WTC11 (cell line): ENCODE measurements around the gene RTEL1. TPM values are rescaled to one million over a fixed set of nuclear protein-coding genes. Genes with fewer than 3 reads are reported as not detected.
A peak's percentile ranks its signal among the peaks of the same experiment; 100 is the strongest.

Experiments used
- ARID4B ChIP-seq: sonication (generic); formaldehyde crosslinking; IDR thresholded peaks from 2 replicates; pipeline ENCODE4 v1.8.0; 2023; ENCODE audit warnings: missing genetic modification reagents, mild to moderate bottlenecking, borderline replicate concordance
- CREB1 ChIP-seq: sonication (generic); formaldehyde crosslinking; IDR thresholded peaks from 2 replicates; pipeline ENCODE4 v1.8.0; 2023; ENCODE audit warnings: mild to moderate bottlenecking, missing genetic modification reagents
- E2F4 ChIP-seq: sonication (generic); formaldehyde crosslinking; IDR thresholded peaks from 2 replicates; pipeline ENCODE4 v1.8.1; 2022; ENCODE audit warnings: low read depth, mild to moderate bottlenecking, moderate library complexity, missing genetic modification reagents, borderline replicate concordance
- E2F5 ChIP-seq: sonication (generic); formaldehyde crosslinking; IDR thresholded peaks from 2 replicates; pipeline ENCODE4 v1.8.1; 2022; ENCODE audit warnings: mild to moderate bottlenecking, moderate library complexity, missing genetic modification reagents
- FOXK1 ChIP-seq: sonication (generic); formaldehyde crosslinking; IDR thresholded peaks from 2 replicates; pipeline ENCODE4 v1.8.0; 2022; ENCODE audit warnings: mild to moderate bottlenecking, moderate library complexity, missing genetic modification reagents
- GRHL2 ChIP-seq: fragments of 250-450 bp; sonication (Bioruptor Pico); IDR thresholded peaks from 2 replicates; pipeline ENCODE4 v1.8.0; 2022; ENCODE audit warnings: mild to moderate bottlenecking, moderate library complexity; ENCODE audit not compliant: insufficient replicate concordance, severe bottlenecking
- IRF1 ChIP-seq: sonication (generic); formaldehyde crosslinking; IDR thresholded peaks from 2 replicates; pipeline ENCODE4 v1.8.0; 2023; ENCODE audit warnings: missing genetic modification reagents
- NFE2L1 ChIP-seq: sonication (generic); formaldehyde crosslinking; IDR thresholded peaks from 2 replicates; pipeline ENCODE4 v1.8.1; 2023; ENCODE audit warnings: missing genetic modification reagents
- SP1 ChIP-seq: sonication (generic); formaldehyde crosslinking; conservative IDR thresholded peaks from 2 replicates; pipeline ENCODE4 v1.8.1; 2022; ENCODE audit warnings: missing genetic modification reagents
- ZNF425 ChIP-seq: fragments of 250-450 bp; sonication (Bioruptor Pico); conservative IDR thresholded peaks from 2 replicates; pipeline ENCODE4 v1.9.0; 2021; ENCODE audit warnings: mild to moderate bottlenecking
- total RNA-seq: library from RNA; stranded (reverse); gene quantifications from 3 replicates; pipeline ENCODE4 v1.2.3, GENCODE V29; 2021
- TF ChIP-seq, protein P1 (sequence below): sonication (generic); formaldehyde crosslinking; IDR thresholded peaks from 2 replicates; pipeline ENCODE4 v1.8.0; 2023; ENCODE audit warnings: mild to moderate bottlenecking, missing genetic modification reagents
- TF ChIP-seq, protein P2 (sequence below): sonication (generic); formaldehyde crosslinking; IDR thresholded peaks from 2 replicates; pipeline ENCODE4 v1.8.0; 2022; ENCODE audit warnings: mild to moderate bottlenecking, missing genetic modification reagents

The RTEL1 gene
- total RNA-seq, 1 experiment from 2014 or later, result 44.9 TPM

DNA sequence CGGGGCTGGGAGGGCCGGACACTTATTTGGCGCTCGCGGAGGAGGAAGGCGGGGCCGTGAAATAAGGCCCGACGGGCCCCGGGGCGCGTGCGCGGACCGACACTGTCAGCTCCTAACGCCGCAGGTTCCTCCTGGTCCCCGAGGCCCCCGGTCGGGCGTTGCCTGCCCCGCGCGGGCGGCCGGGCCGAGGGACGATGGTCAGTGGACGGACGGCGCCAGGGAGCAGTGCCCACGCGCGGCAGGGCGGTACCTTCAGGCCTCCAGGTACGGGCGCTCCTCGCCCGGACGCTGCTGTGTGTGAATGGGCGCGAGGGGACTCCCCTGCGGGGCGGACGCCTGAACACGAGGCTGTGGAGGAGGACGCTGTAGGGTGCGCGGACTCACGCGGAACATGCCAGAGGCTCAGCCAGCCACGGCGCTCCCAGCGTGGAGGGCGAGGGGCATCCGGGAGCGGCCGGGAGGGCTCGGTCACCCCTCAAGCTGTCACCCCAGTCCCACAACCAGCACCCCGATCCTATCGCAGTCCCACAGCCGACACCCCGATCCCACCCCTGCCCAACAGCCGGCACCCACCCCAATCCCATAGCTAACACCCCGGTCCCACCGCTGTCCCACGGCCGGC is 30.9 kb upstream of the RTEL1 start (continued):
- TF ChIP-seq, protein P1, sequence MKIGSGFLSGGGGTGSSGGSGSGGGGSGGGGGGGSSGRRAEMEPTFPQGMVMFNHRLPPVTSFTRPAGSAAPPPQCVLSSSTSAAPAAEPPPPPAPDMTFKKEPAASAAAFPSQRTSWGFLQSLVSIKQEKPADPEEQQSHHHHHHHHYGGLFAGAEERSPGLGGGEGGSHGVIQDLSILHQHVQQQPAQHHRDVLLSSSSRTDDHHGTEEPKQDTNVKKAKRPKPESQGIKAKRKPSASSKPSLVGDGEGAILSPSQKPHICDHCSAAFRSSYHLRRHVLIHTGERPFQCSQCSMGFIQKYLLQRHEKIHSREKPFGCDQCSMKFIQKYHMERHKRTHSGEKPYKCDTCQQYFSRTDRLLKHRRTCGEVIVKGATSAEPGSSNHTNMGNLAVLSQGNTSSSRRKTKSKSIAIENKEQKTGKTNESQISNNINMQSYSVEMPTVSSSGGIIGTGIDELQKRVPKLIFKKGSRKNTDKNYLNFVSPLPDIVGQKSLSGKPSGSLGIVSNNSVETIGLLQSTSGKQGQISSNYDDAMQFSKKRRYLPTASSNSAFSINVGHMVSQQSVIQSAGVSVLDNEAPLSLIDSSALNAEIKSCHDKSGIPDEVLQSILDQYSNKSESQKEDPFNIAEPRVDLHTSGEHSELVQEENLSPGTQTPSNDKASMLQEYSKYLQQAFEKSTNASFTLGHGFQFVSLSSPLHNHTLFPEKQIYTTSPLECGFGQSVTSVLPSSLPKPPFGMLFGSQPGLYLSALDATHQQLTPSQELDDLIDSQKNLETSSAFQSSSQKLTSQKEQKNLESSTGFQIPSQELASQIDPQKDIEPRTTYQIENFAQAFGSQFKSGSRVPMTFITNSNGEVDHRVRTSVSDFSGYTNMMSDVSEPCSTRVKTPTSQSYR (CRISPR knock-in tag), result 0 out of 2 replicates have a peak, but pooled peaks have one; percentile 55
- TF ChIP-seq IRF1 (CRISPR knock-in tag) (0 out of 2 replicates have a peak, but pooled peaks have one; percentile 44), ZNF425 (CRISPR knock-in tag) (no peak), ARID4B (CRISPR knock-in tag) (peak; percentile 84; the same call in 1 of the 2 replicates), NFE2L1 (CRISPR knock-in tag) (0 out of 2 replicates have a peak, but pooled peaks have one; percentile 36), FOXK1 (CRISPR knock-in tag) (0 out of 2 replicates have a peak, but pooled peaks have one; percentile 18), GRHL2 (no peak), CREB1 (CRISPR knock-in tag) (peak; percentile 53; the same call in 1 of the 2 replicates), SP1 (CRISPR knock-in tag) (0 out of 2 replicates have a peak, but pooled peaks have one; percentile 43), E2F4 (CRISPR knock-in tag) (0 out of 2 replicates have a peak, but pooled peaks have one; percentile 21), E2F5 (CRISPR knock-in tag) (no peak)
- TF ChIP-seq, protein P2, sequence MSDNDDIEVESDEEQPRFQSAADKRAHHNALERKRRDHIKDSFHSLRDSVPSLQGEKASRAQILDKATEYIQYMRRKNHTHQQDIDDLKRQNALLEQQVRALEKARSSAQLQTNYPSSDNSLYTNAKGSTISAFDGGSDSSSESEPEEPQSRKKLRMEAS (CRISPR knock-in tag), result peak; percentile 78
